OCI-LY1 (cell line): Measurements from ENCODE around the gene GCSH.

Source experiments
- H2AFZ ChIP-seq: fragments of 200-600 bp; sonication (generic), shearing (Covaris generic); 2 replicates; pipeline ENCODE4 v1.6.0; 2014; ENCODE audit warnings: antibody characterized with exemption, mild to moderate bottlenecking, low read length
- H3F3A ChIP-seq: fragments of 200-600 bp; sonication (generic), shearing (Covaris generic); 2 replicates; pipeline ENCODE4 v1.6.0; 2014; ENCODE audit warnings: mild to moderate bottlenecking, antibody characterized with exemption, low read length, moderate library complexity; ENCODE audit not compliant: insufficient read depth
- H3K27ac ChIP-seq: fragments of 200-600 bp; sonication (generic); 2 replicates; pipeline ENCODE4 v1.5.1; 2014; ENCODE audit warnings: low read length, mixed run types, mild to moderate bottlenecking, low read depth; ENCODE audit not compliant: poor library complexity, severe bottlenecking
- H3K27me3 ChIP-seq: fragments of 200-600 bp; sonication (generic); 2 replicates; pipeline ENCODE4 v1.6.0; 2014; ENCODE audit warnings: antibody characterized with exemption, mild to moderate bottlenecking, low read length, moderate library complexity; ENCODE audit not compliant: insufficient read depth
- H3K36me3 ChIP-seq: fragments of 200-600 bp; sonication (generic); 2 replicates; pipeline ENCODE4 v1.6.1; 2014; ENCODE audit warnings: mild to moderate bottlenecking, antibody characterized with exemption, low read length, moderate library complexity, mixed read lengths; ENCODE audit not compliant: insufficient read depth
- H3K4me1 ChIP-seq: fragments of 200-600 bp; sonication (generic); 2 replicates; pipeline ENCODE4 v1.5.1; 2014; ENCODE audit warnings: mild to moderate bottlenecking, low read length, moderate library complexity; ENCODE audit not compliant: insufficient read depth, severe bottlenecking
- H3K4me2 ChIP-seq: fragments of 200-600 bp; sonication (generic), shearing (Covaris generic); 2 replicates; pipeline ENCODE4 v1.6.1; 2014; ENCODE audit warnings: low read length
- H3K4me3 ChIP-seq: fragments of 200-600 bp; sonication (generic); 2 replicates; pipeline ENCODE4 v1.5.1; 2014; ENCODE audit warnings: low read length, low read depth, mild to moderate bottlenecking, mixed read lengths; ENCODE audit not compliant: poor library complexity, severe bottlenecking
- H3K79me2 ChIP-seq: fragments of 200-600 bp; shearing (Covaris generic); 2 replicates; pipeline ENCODE4 v1.6.1; 2016; ENCODE audit warnings: mixed run types, low read length, mixed read lengths; ENCODE audit not compliant: insufficient read depth
- H3K9ac ChIP-seq: fragments of 200-600 bp; sonication (generic), shearing (Covaris generic); 2 replicates; pipeline ENCODE4 v1.6.1; 2014; ENCODE audit warnings: mild to moderate bottlenecking, low read length, mixed read lengths
- H3K9me2 ChIP-seq: fragments of 200-600 bp; sonication (generic), shearing (Covaris generic); 2 replicates; pipeline ENCODE4 v1.6.1; 2014; ENCODE audit warnings: low read depth, mild to moderate bottlenecking, low read length, mixed read lengths
- H3K9me3 ChIP-seq: fragments of 200-600 bp; shearing (Covaris generic); 2 replicates; pipeline ENCODE4 v1.6.1; 2014; ENCODE audit warnings: low read length, mixed read lengths
- H4K20me1 ChIP-seq: fragments of 200-600 bp; sonication (generic), shearing (Covaris generic); 2 replicates; pipeline ENCODE4 v1.6.0; 2016; ENCODE audit warnings: mild to moderate bottlenecking, low read length; ENCODE audit not compliant: insufficient read depth
- CTCF ChIP-seq: fragments of 200-600 bp; sonication (generic), shearing (Covaris generic); IDR thresholded peaks from 2 replicates; pipeline ENCODE4 v1.5.1; 2017; ENCODE audit warnings: mild to moderate bottlenecking, antibody characterized with exemption, low read length, moderate library complexity, mixed read lengths
- EZH2 ChIP-seq: fragments of 200-600 bp; sonication (generic), shearing (Covaris generic); IDR thresholded peaks from 2 replicates; pipeline ENCODE4 v1.8.0; 2017; ENCODE audit warnings: borderline replicate concordance, mixed run types, mild to moderate bottlenecking, antibody characterized with exemption, low read length, moderate library complexity, mixed read lengths

GCSH gene

GRCh38 chr16:81127051-81127450 is 30.9 kb upstream of the GCSH start:
- H4K20me1 ChIP-seq = no peaks in the 10 kb centered on the region
- no peaks in the 10 kb centered on the region for H3K4me1 ChIP-seq
- H3K4me2 ChIP-seq = no peak overlapping the region
- H3K27me3 ChIP-seq = no peaks in the 10 kb centered on the region
- no peak overlapping the region for H3K27ac ChIP-seq
- no peaks in the 10 kb centered on the region for H3K79me2 ChIP-seq
- TF ChIP-seq EZH2 (no peak), CTCF (no peak)
- no peaks in the 10 kb centered on the region for H3K36me3 ChIP-seq
- no peak overlapping the region for H2AFZ ChIP-seq
- no peaks in the 10 kb centered on the region for H3K9me3 ChIP-seq
- no peak overlapping the region for H3K9ac ChIP-seq
- no peaks in the 10 kb centered on the region for H3K9me2 ChIP-seq
- H3F3A ChIP-seq = no peaks in the 10 kb centered on the region
- no peak overlapping the region for H3K4me3 ChIP-seq

GRCh38 chr16:81123092-81123852 is 27.1 kb upstream of the GCSH start:
- H3K9me2 ChIP-seq = no peaks in the 10 kb centered on the region
- no peaks in the 10 kb centered on the region for H3K36me3 ChIP-seq
- H3K4me3 ChIP-seq = no peak overlapping the region
- H3K4me1 ChIP-seq = peaks cover 7% of the 10 kb centered on the region
- H2AFZ ChIP-seq = no peak overlapping the region
- no peaks in the 10 kb centered on the region for H3K9me3 ChIP-seq
- TF ChIP-seq CTCF (no peak), EZH2 (no peak)
- H3K9ac ChIP-seq = no peak overlapping the region
- H3K79me2 ChIP-seq = no peaks in the 10 kb centered on the region
- H3K27me3 ChIP-seq = no peaks in the 10 kb centered on the region
- no peaks in the 10 kb centered on the region for H3F3A ChIP-seq
- no peak overlapping the region for H3K27ac ChIP-seq
- H3K4me2 ChIP-seq = no peak overlapping the region
- H4K20me1 ChIP-seq = no peaks in the 10 kb centered on the region

- H3K36me3 ChIP-seq = no peaks in the 10 kb centered on the region
Measured at GRCh38 chr16:81121474-81121990, 25.3 kb upstream of the GCSH start.

More at GRCh38 chr16:81121474-81121990, 25.3 kb upstream of the GCSH start:
- TF ChIP-seq CTCF = no peak
- no peak for TF ChIP-seq EZH2
- Histone ChIP-seq H3K4me2 (no peak overlapping the region), H3K4me1 (peaks cover 7% of the 10 kb centered on the region), H3F3A (no peaks in the 10 kb centered on the region), H2AFZ (no peak overlapping the region), H4K20me1 (no peaks in the 10 kb centered on the region), H3K27me3 (peaks cover 6% of the 10 kb centered on the region; the same call in 1 of the 2 replicates), H3K9me3 (no peaks in the 10 kb centered on the region), H3K4me3 (no peak overlapping the region), H3K9ac (no peak overlapping the region), H3K27ac (no peak overlapping the region), H3K9me2 (no peaks in the 10 kb centered on the region), H3K79me2 (no peaks in the 10 kb centered on the region)
